Astrocyte (in vitro differentiated cells and primary cell): ENCODE results near the gene PDCD2L. TPM values are rescaled to one million over a fixed set of nuclear protein-coding genes. Genes with fewer than 3 reads are reported as not detected.
"Not testable (repeated sequence)": the region's sequence is repeated elsewhere in the genome, so short reads cannot be mapped to it uniquely, and the experiment has no call there.

ENCODE experiments used
- DNase-seq: peaks from one replicate; pipeline ENCODE4 v3.0.0-alpha.2; 2010; ENCODE audit warnings: low read depth
- FAIRE-seq: peaks from 2 replicates; lab custom pipeline; 2011; peaks lifted over from hg19 to GRCh38; lab: Jason Lieb, UNC
- H2AFZ ChIP-seq: 2 replicates; pipeline ENCODE4 v1.6.0; 2012; ENCODE audit warnings: low read depth, low read length, inconsistent platforms
- H3K27ac ChIP-seq: 2 replicates; pipeline ENCODE4 v1.5.1; 2011; ENCODE audit warnings: low read depth, low read length, inconsistent platforms
- H3K27me3 ChIP-seq: 2 replicates; pipeline ENCODE4 v1.6.0; 2011; ENCODE audit warnings: low read length, inconsistent platforms; ENCODE audit not compliant: insufficient read depth
- H3K36me3 ChIP-seq: 2 replicates; pipeline ENCODE4 v1.5.1; 2011; ENCODE audit warnings: low read length, inconsistent platforms; ENCODE audit not compliant: insufficient read depth
- H3K4me1 ChIP-seq: 2 replicates; pipeline ENCODE4 v1.5.1; 2011; ENCODE audit warnings: low read length, inconsistent platforms; ENCODE audit not compliant: insufficient read depth
- H3K4me2 ChIP-seq: 2 replicates; pipeline ENCODE4 v1.6.0; 2012; ENCODE audit warnings: low read length, inconsistent platforms
- H3K4me3 ChIP-seq: 2 replicates; pipeline ENCODE4 v1.5.1; 2011; ENCODE audit warnings: low read depth, mild to moderate bottlenecking, low read length, inconsistent platforms; ENCODE audit not compliant: insufficient read depth
- H3K79me2 ChIP-seq: 2 replicates; pipeline ENCODE4 v1.6.0; 2012; ENCODE audit warnings: mild to moderate bottlenecking, low read length, inconsistent platforms; ENCODE audit not compliant: insufficient read depth
- H3K9ac ChIP-seq: 2 replicates; pipeline ENCODE4 v1.6.0; 2012; ENCODE audit warnings: mild to moderate bottlenecking, low read length, inconsistent platforms
- H3K9me3 ChIP-seq: 2 replicates; pipeline ENCODE4 v1.5.1; 2012; ENCODE audit warnings: low read depth, mild to moderate bottlenecking, low read length, inconsistent platforms; ENCODE audit not compliant: insufficient read depth
- H4K20me1 ChIP-seq: 2 replicates; pipeline ENCODE4 v1.6.0; 2012; ENCODE audit warnings: low read length, inconsistent platforms; ENCODE audit not compliant: insufficient read depth
- H3K27ac Mint-ChIP-seq: one replicate; pipeline ENCODE4 v1.8.0; 2021; ENCODE audit warnings: mild to moderate bottlenecking, mixed read lengths; ENCODE audit not compliant: unreplicated experiment
- H3K27me3 Mint-ChIP-seq: one replicate; pipeline ENCODE4 v1.8.0; 2021; ENCODE audit warnings: low read depth, mixed read lengths; ENCODE audit not compliant: unreplicated experiment
- H3K36me3 Mint-ChIP-seq: one replicate; pipeline ENCODE4 v1.8.0; 2021; ENCODE audit warnings: low read depth, mixed read lengths; ENCODE audit not compliant: unreplicated experiment
- H3K4me1 Mint-ChIP-seq: one replicate; pipeline ENCODE4 v1.8.0; 2021; ENCODE audit warnings: low read depth, mixed read lengths; ENCODE audit not compliant: unreplicated experiment
- H3K4me3 Mint-ChIP-seq: one replicate; pipeline ENCODE4 v1.8.0; 2021; ENCODE audit warnings: mild to moderate bottlenecking, moderate library complexity, mixed read lengths; ENCODE audit not compliant: unreplicated experiment
- H3K9me3 Mint-ChIP-seq: one replicate; pipeline ENCODE4 v1.8.0; 2021; ENCODE audit warnings: mild to moderate bottlenecking, mixed read lengths; ENCODE audit not compliant: unreplicated experiment
- EZH2 ChIP-seq: IDR thresholded peaks from 2 replicates; pipeline ENCODE4 v1.6.1; 2012; ENCODE audit warnings: mild to moderate bottlenecking, low read length, inconsistent platforms; ENCODE audit not compliant: insufficient read depth
- total RNA-seq: library from RNA; stranded (reverse); gene quantifications from 2 replicates; pipeline ENCODE4 v1.2.1, GENCODE V29; 2021
- TF ChIP-seq, protein P1 (sequence below): IDR thresholded peaks from 2 replicates; pipeline ENCODE4 v1.5.1; 2011; ENCODE audit warnings: low read depth, mild to moderate bottlenecking, inconsistent platforms, low read length, moderate library complexity; ENCODE audit not compliant: insufficient read depth

PDCD2L gene
- total RNA-seq, 1 donor from 2014 or later = 12.0 TPM

DNA sequence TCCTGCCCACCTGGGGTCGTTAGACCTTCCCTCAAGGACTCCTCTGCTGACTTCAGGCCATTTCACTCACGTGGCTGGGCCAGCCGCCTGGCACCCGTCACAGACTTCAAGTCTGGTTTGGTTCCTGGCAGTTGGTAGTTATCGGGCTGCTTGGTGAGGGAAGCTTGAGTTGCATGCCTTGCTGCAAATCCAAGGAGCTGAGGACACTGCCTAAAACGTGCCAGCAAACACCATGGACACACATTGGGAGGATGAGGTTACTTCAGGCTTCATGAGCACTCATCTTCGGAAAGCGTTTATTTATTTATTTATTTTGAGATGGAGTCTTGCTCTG, 36.6 kb upstream of the PDCD2L start:
- Histone ChIP-seq H3K27ac (no peak overlapping the region), H3K79me2 (peaks cover 39% of the 10 kb centered on the region), H3K9ac (no peak overlapping the region), H2AFZ (no peak overlapping the region), H3K4me3 (no peak overlapping the region), H4K20me1 (peaks cover 42% of the 10 kb centered on the region), H3K27me3 (no peaks in the 10 kb centered on the region), H3K4me2 (no peak overlapping the region), H3K9me3 (no peaks in the 10 kb centered on the region), H3K4me1 (peaks cover 12% of the 10 kb centered on the region), H3K36me3 (peaks cover 14% of the 10 kb centered on the region)
- FAIRE-seq (no peak), DNase-seq (no peak)
- no peak for TF ChIP-seq EZH2
- TF ChIP-seq, protein P1, sequence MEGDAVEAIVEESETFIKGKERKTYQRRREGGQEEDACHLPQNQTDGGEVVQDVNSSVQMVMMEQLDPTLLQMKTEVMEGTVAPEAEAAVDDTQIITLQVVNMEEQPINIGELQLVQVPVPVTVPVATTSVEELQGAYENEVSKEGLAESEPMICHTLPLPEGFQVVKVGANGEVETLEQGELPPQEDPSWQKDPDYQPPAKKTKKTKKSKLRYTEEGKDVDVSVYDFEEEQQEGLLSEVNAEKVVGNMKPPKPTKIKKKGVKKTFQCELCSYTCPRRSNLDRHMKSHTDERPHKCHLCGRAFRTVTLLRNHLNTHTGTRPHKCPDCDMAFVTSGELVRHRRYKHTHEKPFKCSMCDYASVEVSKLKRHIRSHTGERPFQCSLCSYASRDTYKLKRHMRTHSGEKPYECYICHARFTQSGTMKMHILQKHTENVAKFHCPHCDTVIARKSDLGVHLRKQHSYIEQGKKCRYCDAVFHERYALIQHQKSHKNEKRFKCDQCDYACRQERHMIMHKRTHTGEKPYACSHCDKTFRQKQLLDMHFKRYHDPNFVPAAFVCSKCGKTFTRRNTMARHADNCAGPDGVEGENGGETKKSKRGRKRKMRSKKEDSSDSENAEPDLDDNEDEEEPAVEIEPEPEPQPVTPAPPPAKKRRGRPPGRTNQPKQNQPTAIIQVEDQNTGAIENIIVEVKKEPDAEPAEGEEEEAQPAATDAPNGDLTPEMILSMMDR = no peak
- Mint-ChIP-seq H3K27ac (no peak overlapping the region), H3K36me3 (peaks cover 21% of the 10 kb centered on the region), H3K4me3 (no peak overlapping the region), H3K9me3 (no peaks in the 10 kb centered on the region), H3K4me1 (peaks cover 11% of the 10 kb centered on the region), H3K27me3 (no peaks in the 10 kb centered on the region)

DNA sequence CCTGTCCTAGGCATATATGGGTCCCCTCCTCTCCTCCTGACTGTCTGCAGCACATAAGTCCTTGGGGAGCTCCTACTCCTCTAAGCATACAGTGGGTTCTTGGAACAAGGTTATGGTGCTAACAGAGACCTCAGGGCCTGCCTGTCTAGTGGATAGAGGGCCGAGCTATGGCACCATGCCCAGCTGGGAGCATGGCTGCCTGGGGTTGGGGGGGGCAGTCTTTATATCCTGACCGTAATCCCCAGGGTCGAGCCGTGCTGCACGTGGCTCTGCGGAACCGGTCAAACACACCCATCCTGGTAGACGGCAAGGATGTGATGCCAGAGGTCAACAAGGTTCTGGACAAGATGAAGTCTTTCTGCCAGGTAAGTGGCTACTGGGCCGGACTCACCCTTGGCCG, 35.9 kb upstream of the PDCD2L start:
- Histone ChIP-seq H3K9ac (no peak overlapping the region), H3K27me3 (no peaks in the 10 kb centered on the region), H3K4me1 (peaks cover 12% of the 10 kb centered on the region), H4K20me1 (peaks cover 43% of the 10 kb centered on the region), H3K9me3 (no peaks in the 10 kb centered on the region), H3K27ac (no peak overlapping the region), H2AFZ (no peak overlapping the region), H3K4me2 (no peak overlapping the region), H3K36me3 (peaks cover 14% of the 10 kb centered on the region), H3K79me2 (peaks cover 39% of the 10 kb centered on the region), H3K4me3 (no peak overlapping the region)
- Mint-ChIP-seq H3K36me3 (peaks cover 21% of the 10 kb centered on the region), H3K27ac (no peak overlapping the region), H3K4me1 (peaks cover 11% of the 10 kb centered on the region), H3K4me3 (no peak overlapping the region), H3K27me3 (no peaks in the 10 kb centered on the region), H3K9me3 (no peaks in the 10 kb centered on the region)
- FAIRE-seq (no peak), DNase-seq (no peak)
- no peak for TF ChIP-seq EZH2
- TF ChIP-seq, protein P1 = no peak

DNA sequence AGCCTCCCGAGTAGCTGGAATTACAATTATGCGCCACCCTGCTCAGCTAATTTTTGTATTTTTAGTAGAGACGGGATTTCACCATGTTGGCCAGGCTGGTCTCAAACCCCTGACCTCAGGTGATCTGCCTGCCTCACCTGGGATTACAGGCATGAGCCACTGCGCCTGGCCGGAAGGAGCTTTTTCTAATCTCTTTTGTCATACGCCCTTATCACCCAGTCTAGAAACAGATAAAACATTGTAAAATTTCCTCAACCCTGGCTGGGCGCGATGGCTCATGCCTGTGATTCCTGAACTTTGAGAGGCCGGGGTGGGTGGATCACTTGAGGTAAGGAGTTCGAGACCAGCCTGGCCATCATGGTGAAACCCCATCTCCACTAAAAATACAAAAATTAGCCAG, 35.0 kb upstream of the PDCD2L start:
- FAIRE-seq, H2AFZ ChIP-seq, H3K4me3 ChIP-seq, H3K27ac Mint-ChIP-seq, H3K9ac ChIP-seq, H3K27me3 Mint-ChIP-seq, H3K9me3 Mint-ChIP-seq, DNase-seq, H3K9me3 ChIP-seq, H3K4me2 ChIP-seq, H3K4me3 Mint-ChIP-seq, H3K27me3 ChIP-seq, H3K27ac ChIP-seq: not testable (repeated sequence)
- Mint-ChIP-seq H3K4me1 (peaks cover 13% of the 10 kb centered on the region), H3K36me3 (peaks cover 21% of the 10 kb centered on the region)
- H4K20me1 ChIP-seq = peaks cover 43% of the 10 kb centered on the region
- peaks cover 14% of the 10 kb centered on the region for H3K36me3 ChIP-seq
- peaks cover 39% of the 10 kb centered on the region for H3K79me2 ChIP-seq
- peaks cover 12% of the 10 kb centered on the region for H3K4me1 ChIP-seq
